CD4-positive, alpha-beta T cell treated with Interleukin-4 for 4 hours (primary cell): Measurements from ENCODE around the gene MRPL16.
"Not testable (repeated sequence)": the region's sequence is repeated elsewhere in the genome, so short reads cannot be mapped to it uniquely, and the experiment has no call there.

ENCODE experiments used
- DNase-seq: peaks from one replicate; pipeline ENCODE4 v3.0.0-alpha.2; 2020

The MRPL16 gene

DNA sequence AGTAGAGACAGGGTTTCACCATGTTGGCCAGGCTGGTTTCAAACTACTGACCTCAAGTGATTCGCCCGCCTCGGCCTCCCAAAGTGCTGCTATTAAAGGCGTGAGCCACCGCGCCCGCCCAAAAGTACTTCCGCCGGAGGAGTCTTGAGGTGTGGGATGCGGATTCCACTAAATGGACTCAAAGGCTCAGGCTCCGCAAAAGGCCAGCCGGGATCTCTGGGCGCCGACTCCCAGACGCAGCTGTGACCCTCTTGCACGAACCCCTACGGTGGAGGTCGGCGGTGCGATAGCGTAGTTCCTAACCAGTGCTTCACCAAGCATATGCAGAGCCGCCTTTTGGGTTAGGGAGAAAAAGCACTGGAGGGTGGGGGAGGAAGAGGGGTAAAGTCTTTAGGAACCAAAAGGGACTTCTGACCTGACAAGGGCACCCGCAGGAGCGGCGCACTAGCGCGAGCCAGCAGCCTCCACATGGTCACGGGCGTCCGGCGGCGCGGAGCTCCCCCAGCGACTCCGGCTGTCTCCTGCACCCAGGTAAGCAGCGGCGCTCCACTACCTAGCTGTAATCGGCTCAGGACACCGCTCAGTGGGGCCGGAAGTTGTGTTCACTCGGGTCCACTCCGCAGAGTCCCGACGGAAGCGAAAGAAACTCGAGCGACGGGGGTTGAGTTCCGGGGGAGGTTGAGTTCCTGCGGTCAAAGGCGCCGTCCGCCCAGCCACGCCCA is at the start of gene MRPL16:
Gene MRPL16 (minus strand): TSS at position 590 of the 722 bp plus-strand sequence. CDS start 120 bp downstream, at position 470.
- peak; percentile 91 for DNase-seq

- no peak for DNase-seq
Observed at GRCh38 chr11:59859673-59860072, 49.1 kb upstream of the MRPL16 start.

DNA sequence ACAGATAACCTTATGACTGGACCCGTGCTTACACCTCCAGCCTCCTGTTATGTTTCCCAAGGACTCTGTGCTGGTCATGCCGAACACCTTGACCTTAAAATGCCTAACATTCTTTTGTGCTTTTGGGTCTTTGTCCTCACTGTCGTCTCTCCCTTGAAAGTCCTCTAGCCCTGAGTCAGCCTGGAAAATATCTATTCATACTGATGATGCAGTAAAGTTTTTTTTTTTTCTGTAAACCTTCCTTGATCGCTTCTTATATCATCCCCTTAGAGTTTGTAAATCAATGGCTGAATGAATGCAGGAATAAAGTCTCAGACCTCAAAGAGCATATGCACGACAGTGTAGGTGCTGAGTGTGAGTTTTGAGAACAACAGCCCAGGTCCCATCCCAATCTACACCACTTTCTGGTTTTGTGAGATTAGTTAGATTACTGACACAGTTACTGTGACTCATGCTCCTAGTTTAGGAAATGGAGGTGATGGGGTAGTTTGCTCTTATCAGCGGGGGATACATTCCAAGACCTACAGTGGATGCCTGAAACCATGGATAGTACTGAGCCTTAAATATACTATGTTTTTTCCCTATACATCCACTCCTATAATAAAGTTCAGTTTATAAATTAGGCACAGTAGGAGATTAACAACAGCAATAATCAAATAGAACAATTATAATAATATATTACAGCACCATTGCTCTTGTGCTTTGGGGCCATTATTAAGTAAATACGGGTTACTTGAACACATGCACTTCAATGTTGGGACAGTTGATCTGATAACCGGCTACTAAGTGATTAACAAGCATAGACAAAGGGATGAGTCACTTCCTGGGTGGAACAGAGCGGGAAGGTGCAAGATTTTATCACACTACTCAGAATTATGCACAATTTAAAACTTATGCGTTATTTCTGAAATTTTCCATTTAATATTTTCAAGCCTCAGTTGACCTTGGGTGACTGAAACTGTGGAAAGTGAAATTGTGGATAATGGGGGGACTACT is 47.2 kb upstream of the MRPL16 start:
- peak; percentile 71 for DNase-seq

- no peak for DNase-seq
Observed at GRCh38 chr11:59854871-59855270, 44.3 kb upstream of the MRPL16 start.

GRCh38 chr11:59851416-59851815 is 40.8 kb upstream of the MRPL16 start:
- DNase-seq, result not testable (repeated sequence)

DNA sequence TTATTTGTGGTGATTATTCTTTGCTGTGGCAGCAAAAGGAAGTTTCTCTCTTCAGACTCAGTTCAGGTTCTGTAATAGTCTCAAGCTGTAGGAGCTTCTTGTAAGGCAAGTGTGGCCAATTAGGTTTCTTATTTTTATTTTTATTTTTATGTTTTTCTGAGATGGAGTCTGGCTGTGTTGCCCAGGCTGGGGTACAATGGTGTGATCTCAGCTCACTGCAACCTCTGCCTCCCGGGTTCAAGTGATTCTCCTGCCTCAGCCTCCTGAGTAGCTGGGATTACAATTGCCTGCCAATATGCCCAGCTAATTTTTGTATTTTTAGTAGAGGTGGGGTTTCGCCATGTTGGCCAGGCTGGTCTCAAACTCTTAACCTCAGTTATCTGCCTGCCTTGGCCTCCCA is 39.0 kb upstream of the MRPL16 start:
- not testable (repeated sequence) for DNase-seq

- no peak for DNase-seq
Observed at GRCh38 chr11:59849129-59849528, 38.6 kb upstream of the MRPL16 start.

GRCh38 chr11:59848439-59848838 is 37.9 kb upstream of the MRPL16 start:
- not testable (repeated sequence) for DNase-seq

GRCh38 chr11:59847626-59848025 is 37.0 kb upstream of the MRPL16 start:
- DNase-seq, result no peak

GRCh38 chr11:59846556-59846955 is 36.0 kb upstream of the MRPL16 start:
- DNase-seq, result no peak

DNA sequence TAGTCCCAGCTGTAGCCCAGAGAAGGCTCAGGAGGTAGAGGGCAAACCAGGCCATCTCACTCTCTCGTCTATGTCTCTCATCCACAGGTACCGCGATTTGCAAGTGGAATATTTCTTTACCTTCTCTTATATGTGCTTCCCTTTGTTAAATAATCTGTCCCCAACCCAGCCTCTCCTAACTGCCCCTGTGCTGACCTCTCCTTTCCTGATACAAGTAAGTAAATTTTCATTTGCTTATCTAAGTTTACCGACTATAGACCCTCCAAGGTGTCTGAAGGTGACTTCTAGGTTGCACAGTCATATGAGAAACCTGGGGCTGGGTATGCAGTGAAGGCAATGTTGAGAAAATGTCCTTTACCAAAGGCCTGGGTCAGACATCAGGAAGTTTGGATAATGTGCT is 34.8 kb upstream of the MRPL16 start, which contains the start of gene CBLIF:
Gene CBLIF (minus strand): TSS at position 101 of the 400 bp plus-strand sequence. CDS start 46 bp downstream, at position 55.
- no peak for DNase-seq

- DNase-seq, result no peak
Observed at GRCh38 chr11:59842316-59842715, 31.7 kb upstream of the MRPL16 start.

GRCh38 chr11:59841514-59841913 is 30.9 kb upstream of the MRPL16 start:
- DNase-seq, result no peak

DNA sequence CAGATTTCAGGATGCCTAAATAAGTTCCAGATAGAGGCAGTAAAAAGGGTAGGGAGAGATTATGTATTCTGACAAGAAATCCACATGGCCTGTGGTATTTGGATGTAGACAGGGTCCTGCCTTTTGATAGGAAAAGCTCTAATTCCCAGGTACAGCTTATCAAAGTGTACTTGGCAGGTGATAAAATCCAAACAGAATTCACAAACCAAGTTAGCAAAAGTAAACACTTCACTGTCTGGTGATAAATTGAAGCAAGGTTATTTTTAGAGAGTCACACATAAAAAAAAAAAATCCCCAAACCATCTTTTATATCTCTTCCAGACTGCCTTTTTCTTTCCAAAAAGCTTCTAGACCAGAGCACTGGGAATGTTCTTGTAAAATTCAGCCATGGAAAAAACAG is 29.0 kb upstream of the MRPL16 start:
- DNase-seq, result no peak

DNA sequence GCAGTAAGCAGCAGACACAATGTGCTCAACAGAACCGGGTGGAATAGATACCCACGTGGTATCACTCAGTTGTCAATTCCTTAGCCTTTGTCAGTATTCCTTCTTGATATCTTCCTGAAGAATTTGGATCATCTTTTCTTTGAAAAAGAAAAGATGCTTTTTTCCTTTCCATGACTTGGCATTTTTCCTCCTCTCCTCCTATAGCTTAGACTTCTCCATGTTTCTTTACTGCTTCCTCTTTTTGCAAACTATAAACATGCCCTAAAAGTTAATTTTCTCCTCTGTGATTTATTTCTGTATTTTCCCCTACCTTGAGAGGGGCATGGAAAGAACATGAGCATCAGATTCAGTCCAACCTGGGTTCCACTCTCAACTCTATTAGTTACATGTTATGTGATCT is 23.0 kb upstream of the MRPL16 start:
- DNase-seq, result no peak

GRCh38 chr11:59829358-59829757 is 18.8 kb upstream of the MRPL16 start:
- no peak for DNase-seq

- DNase-seq, result peak; percentile 41
Observed at GRCh38 chr11:59822989-59823566, 12.5 kb upstream of the MRPL16 start.

DNA sequence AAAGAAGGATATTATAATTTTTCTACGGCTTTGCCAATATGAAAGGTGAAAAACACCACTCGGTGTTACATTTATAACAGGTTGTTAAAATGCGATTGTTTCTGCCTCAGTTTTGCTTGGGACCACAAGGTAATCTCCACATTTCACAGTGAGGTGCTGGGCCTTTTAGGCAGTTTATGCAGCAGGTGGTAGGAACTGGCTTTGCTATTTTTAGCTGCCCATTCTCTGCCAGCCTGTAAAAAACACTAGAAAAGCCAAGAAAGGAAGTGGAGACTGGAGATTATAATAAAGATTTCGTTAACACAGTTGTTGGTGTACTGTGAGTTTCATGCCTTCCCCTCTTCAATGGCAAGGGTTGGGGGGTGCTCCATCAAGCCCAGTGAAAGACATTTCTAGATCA is 8.0 kb upstream of the MRPL16 start:
- no peak for DNase-seq

GRCh38 chr11:59816434-59816833 is 5.9 kb upstream of the MRPL16 start:
- DNase-seq, result not testable (repeated sequence)

DNA sequence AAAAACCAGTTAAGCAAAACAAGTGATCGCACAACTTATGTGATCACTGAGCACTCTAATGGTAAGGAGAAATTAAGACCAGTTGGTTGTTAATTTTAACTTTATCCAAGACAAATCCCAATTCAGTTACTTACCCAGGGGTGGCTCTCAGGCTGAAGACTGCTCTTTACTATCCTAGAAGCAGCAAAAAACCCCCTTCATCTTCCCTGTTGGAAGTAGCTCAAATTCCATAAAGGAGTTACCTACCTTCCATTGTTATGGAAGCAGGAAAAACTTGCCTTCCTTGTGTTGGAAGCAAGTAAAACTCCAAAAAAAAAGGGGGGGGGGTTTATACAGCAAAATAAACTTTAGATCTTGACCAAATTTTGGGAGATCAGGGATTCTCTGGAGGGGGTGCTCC is 5.2 kb upstream of the MRPL16 start:
- no peak for DNase-seq

DNA sequence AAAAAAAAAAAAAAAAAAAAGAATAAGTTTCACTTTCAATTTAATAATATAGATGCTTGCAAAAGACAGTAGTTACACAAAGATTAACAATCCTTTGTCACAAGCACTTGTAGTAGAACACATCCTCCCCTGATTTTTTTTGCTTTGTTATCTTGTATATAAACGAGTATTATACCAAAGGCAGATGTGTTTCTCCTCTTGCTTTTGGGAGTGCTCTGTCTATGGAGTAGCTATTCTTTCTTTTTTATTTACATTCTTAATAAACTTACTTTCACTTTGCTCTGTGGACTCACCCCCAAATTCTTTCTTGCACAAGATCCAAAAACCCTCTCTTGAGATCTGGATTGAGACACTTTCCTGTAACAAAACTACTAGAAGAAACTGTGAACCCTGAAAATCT is 3.4 kb upstream of the MRPL16 start:
- DNase-seq, result no peak

- no peak for DNase-seq
Observed at GRCh38 chr11:59813364-59813763, 2.8 kb upstream of the MRPL16 start.

- DNase-seq, result no peak
Observed at GRCh38 chr11:59812220-59812619, 1.6 kb upstream of the MRPL16 start.
